ENCODE results near the gene FOXD4L3.
A peak's percentile ranks its signal among the peaks of the same experiment; 100 is the strongest.
"Not testable (repeated sequence)": the region's sequence is repeated elsewhere in the genome, so short reads cannot be mapped to it uniquely, and the experiment has no call there.

The FOXD4L3 gene

DNA sequence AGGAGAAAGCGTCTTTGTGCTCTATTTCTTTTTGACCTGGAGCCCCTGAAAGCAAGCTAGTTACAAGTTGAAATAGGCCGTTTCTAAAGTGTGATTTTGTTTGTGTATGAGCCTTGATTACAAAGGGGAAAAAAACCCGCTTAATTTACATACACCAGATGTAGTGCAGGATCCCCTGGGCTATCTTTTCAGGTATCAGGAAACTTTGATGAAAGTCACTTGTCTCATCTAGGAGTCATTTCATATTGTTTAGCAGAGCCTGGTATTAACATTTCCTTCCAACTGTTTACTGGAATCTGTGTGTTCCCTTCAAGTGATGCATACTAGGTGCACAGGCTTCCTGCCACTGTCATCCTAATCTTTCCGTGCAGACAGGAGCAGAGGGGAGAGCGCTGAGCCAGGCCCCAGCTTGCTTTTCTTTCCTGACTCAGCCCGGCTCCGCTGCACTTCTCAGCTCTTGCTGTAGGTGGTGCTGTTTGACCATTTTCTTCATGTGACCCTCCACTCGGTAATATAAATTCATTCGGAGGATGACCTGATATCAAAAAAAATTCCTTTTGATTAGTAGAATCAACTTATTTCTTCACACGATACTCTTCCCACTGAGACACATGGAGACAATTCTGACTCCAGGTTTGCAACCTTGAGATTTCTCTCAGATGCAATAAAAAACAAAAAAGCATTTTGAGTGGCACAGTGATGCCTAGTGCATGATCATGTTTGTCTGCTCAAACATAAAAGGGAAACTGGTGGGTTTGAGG is 39.8 kb downstream of the FOXD4L3 start:
- not testable (repeated sequence) for H3K36me3 ChIP-seq (ENCODE audit: control insufficient read depth, insufficient read depth, low read length); H3K79me2 ChIP-seq; H3K4me1 ChIP-seq; H3K27ac ChIP-seq; H3K4me3 ChIP-seq (ENCODE audit: low read depth, low read length); H3K4me2 ChIP-seq (ENCODE audit: low read length); H2AFZ ChIP-seq; H3K9me3 ChIP-seq (ENCODE audit: control insufficient read depth, low read length); H3K27me3 ChIP-seq (ENCODE audit: control insufficient read depth, insufficient read depth, low read length); H3K9ac ChIP-seq
- TF ChIP-seq, protein P1, sequence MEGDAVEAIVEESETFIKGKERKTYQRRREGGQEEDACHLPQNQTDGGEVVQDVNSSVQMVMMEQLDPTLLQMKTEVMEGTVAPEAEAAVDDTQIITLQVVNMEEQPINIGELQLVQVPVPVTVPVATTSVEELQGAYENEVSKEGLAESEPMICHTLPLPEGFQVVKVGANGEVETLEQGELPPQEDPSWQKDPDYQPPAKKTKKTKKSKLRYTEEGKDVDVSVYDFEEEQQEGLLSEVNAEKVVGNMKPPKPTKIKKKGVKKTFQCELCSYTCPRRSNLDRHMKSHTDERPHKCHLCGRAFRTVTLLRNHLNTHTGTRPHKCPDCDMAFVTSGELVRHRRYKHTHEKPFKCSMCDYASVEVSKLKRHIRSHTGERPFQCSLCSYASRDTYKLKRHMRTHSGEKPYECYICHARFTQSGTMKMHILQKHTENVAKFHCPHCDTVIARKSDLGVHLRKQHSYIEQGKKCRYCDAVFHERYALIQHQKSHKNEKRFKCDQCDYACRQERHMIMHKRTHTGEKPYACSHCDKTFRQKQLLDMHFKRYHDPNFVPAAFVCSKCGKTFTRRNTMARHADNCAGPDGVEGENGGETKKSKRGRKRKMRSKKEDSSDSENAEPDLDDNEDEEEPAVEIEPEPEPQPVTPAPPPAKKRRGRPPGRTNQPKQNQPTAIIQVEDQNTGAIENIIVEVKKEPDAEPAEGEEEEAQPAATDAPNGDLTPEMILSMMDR (IDR thresholded peaks at IDR 0.05) = peak; percentile 8

GRCh38 chr9:68343242-68343641 is 40.6 kb downstream of the FOXD4L3 start:
- H3K4me1 ChIP-seq; H3K4me3 ChIP-seq (ENCODE audit: low read depth, low read length); H3K9me3 ChIP-seq (ENCODE audit: control insufficient read depth, low read length); H3K9ac ChIP-seq; H2AFZ ChIP-seq; H3K4me2 ChIP-seq (ENCODE audit: low read length); H3K27ac ChIP-seq; H3K36me3 ChIP-seq (ENCODE audit: control insufficient read depth, insufficient read depth, low read length); H3K79me2 ChIP-seq; H3K27me3 ChIP-seq (ENCODE audit: control insufficient read depth, insufficient read depth, low read length): not testable (repeated sequence)

- not testable (repeated sequence) for H3K4me2 ChIP-seq (ENCODE audit: low read length); H3K4me3 ChIP-seq (ENCODE audit: low read depth, low read length); H3K27me3 ChIP-seq (ENCODE audit: control insufficient read depth, insufficient read depth, low read length); H3K9ac ChIP-seq; H3K4me1 ChIP-seq; H3K36me3 ChIP-seq (ENCODE audit: control insufficient read depth, insufficient read depth, low read length); H3K79me2 ChIP-seq; H3K27ac ChIP-seq; H2AFZ ChIP-seq; H3K9me3 ChIP-seq (ENCODE audit: control insufficient read depth, low read length)
Observed at GRCh38 chr9:68343992-68344391, 41.3 kb downstream of the FOXD4L3 start.

GRCh38 chr9:68351689-68352088 is 49.0 kb downstream of the FOXD4L3 start:
- H3K4me3 ChIP-seq (ENCODE audit: low read depth, low read length); H3K36me3 ChIP-seq (ENCODE audit: control insufficient read depth, insufficient read depth, low read length); H3K27me3 ChIP-seq (ENCODE audit: control insufficient read depth, insufficient read depth, low read length); H2AFZ ChIP-seq; H3K4me2 ChIP-seq (ENCODE audit: low read length); H3K79me2 ChIP-seq; H3K27ac ChIP-seq; H3K4me1 ChIP-seq; H3K9me3 ChIP-seq (ENCODE audit: control insufficient read depth, low read length); H3K9ac ChIP-seq: not testable (repeated sequence)

Data from parathyroid adenoma (tissue), 2 donors.